ENCODE data around the gene ESPN.

DNA sequence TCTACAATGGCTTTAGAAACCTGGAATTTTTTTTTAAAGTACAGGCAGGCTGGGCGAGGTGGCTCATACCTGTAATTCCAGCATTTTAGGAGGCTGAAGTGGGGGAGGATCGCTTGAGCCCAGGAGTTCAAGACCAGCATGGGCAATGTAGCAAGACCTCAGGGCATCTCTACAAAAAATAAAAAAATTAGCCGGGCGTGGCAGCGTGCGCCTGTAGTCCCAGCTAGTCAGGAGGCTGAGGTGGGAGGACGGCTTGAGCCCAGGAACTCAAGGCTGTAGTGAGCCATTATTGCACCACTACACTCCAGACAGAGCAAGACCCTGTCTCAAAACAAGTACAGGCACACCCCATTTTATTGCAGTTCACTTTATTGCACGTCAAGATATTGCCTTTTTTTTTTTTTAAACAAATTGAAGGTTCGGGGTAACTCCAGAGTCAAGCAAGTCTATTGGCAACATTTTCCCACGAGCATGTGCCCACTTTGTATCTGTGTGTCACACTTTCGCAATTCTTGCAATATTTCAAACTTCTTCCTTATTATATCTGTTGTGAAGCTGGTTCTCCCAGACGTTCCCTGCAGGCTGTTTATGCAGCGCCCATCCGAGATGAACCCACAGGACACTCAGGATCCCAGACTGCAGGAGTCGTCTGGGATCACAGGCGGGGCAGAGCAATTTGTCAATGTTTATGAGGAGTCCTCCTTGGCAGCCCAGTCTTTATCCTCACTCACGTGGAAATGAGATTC, 9.5 kb upstream of the ESPN start:
- TF ChIP-seq CTCF (IDR thresholded peaks at IDR 0.05): no peak
- no peak for TF ChIP-seq POLR2A (IDR thresholded peaks at IDR 0.05)

All from gastroesophageal sphincter (tissue), 3 donors.